Endothelial cell of umbilical vein (primary cell): ENCODE results near the gene LAD1. TPM values are rescaled to one million over a fixed set of nuclear protein-coding genes. Genes with fewer than 3 reads are reported as not detected.

Experiments used
- BruUV-seq: library from RNA; stranded (reverse); fragments of 400-500 nt; replicated peaks from 2 replicates; lab custom pipeline; 2021; lab: Mats Ljungman, UMichigan
- CTCF ChIA-PET: fragments of 300-600, 350-600 bp; sonication (Branson Sonifier 250); formaldehyde crosslinking; loops from one replicate; lab custom pipeline; 2021; ENCODE audit warnings: antibody characterized with exemption, inconsistent platforms; lab: Charles Lee
- POLR2A ChIA-PET: fragments of 300-600, 350-600 bp; sonication (Branson Sonifier 250); formaldehyde crosslinking; loops from one replicate; lab custom pipeline; 2021; ENCODE audit warnings: antibody characterized with exemption, inconsistent platforms; lab: Charles Lee
- DNase-seq: peaks from one replicate; pipeline ENCODE4 v3.0.0-alpha.2; 2011; ENCODE audit warnings: low read depth, low spot score
- FAIRE-seq: peaks from 2 replicates; lab custom pipeline; 2011; peaks lifted over from hg19 to GRCh38; lab: Jason Lieb, UNC
- H2AFZ ChIP-seq: 2 replicates; pipeline ENCODE4 v1.6.0; 2012; ENCODE audit warnings: low read depth, low read length, control low read depth, inconsistent platforms
- H3K27ac ChIP-seq: 2 replicates; pipeline ENCODE4 v1.5.1; 2011; ENCODE audit warnings: low read depth, mild to moderate bottlenecking, control low read depth, low read length, moderate library complexity; ENCODE audit not compliant: insufficient read depth
- H3K27me3 ChIP-seq, 2 experiments: 2 replicates each; pipeline versions ENCODE4 v1.6.0 to v1.6.1; 2011; ENCODE audit warnings: low read length in 2 of 2, mixed read lengths in 1 of 2; ENCODE audit not compliant: control insufficient read depth in 2 of 2, insufficient read depth in 2 of 2
- H3K36me3 ChIP-seq, 2 experiments: 2 replicates in 1 of 2; 3 replicates in 1 of 2; pipeline ENCODE4 v1.5.1; 2011; ENCODE audit warnings: low read length in 2 of 2, mild to moderate bottlenecking in 1 of 2, moderate library complexity in 1 of 2; ENCODE audit not compliant: control insufficient read depth in 2 of 2, insufficient read depth in 2 of 2; ENCODE audit errors: extremely low read depth in 1 of 2
- H3K4me1 ChIP-seq: 3 replicates; pipeline ENCODE4 v1.5.1; 2011; ENCODE audit warnings: mild to moderate bottlenecking, low read length; ENCODE audit not compliant: control insufficient read depth, insufficient read depth; ENCODE audit errors: extremely low read depth
- H3K4me2 ChIP-seq: 2 replicates; pipeline ENCODE4 v1.6.1; 2011; ENCODE audit warnings: low read length, control low read depth, mixed read lengths; ENCODE audit not compliant: insufficient read depth
- H3K4me3 ChIP-seq, 3 experiments: fragments of 200-600 bp in 1 of 3; sonication (generic), shearing (Covaris generic) in 1 of 3; replicated peaks in 1 of 3; 2 replicates each; pipeline ENCODE4 v1.5.1; 2011 to 2016; ENCODE audit warnings: control low read depth in 3 of 3, low read length in 3 of 3, mild to moderate bottlenecking in 2 of 3, inconsistent platforms in 1 of 3, low read depth in 1 of 3, moderate library complexity in 1 of 3; ENCODE audit not compliant: insufficient read depth in 1 of 3
- H3K79me2 ChIP-seq: 2 replicates; pipeline ENCODE4 v1.6.0; 2012; ENCODE audit warnings: low read length, inconsistent platforms; ENCODE audit not compliant: control insufficient read depth, insufficient read depth
- H3K9ac ChIP-seq: replicated peaks from 2 replicates; pipeline ENCODE3; 2011; ENCODE audit warnings: low read length, control low read depth; ENCODE audit not compliant: insufficient read depth; ENCODE audit errors: extremely low read depth
- H3K9me1 ChIP-seq: replicated peaks from 3 replicates; pipeline ENCODE4 v1.6.0; 2011; ENCODE audit warnings: mild to moderate bottlenecking, low read length; ENCODE audit not compliant: control insufficient read depth, insufficient read depth; ENCODE audit errors: extremely low read depth
- H3K9me3 ChIP-seq: replicated peaks from 2 replicates; pipeline ENCODE4 v1.5.1; 2012; ENCODE audit warnings: low read length, inconsistent platforms; ENCODE audit not compliant: control insufficient read depth, insufficient read depth
- H4K20me1 ChIP-seq: replicated peaks from 2 replicates; pipeline ENCODE3; 2011; ENCODE audit warnings: mild to moderate bottlenecking, low read length; ENCODE audit not compliant: control insufficient read depth, insufficient read depth; ENCODE audit errors: extremely low read depth
- GATA2 ChIP-seq: IDR thresholded peaks from 2 replicates; pipeline ENCODE4 v1.7.0; 2011; ENCODE audit warnings: low read depth, mild to moderate bottlenecking, moderate library complexity, mixed read lengths, low read length; ENCODE audit not compliant: insufficient read length, insufficient read depth
- JUN ChIP-seq: IDR thresholded peaks from 2 replicates; pipeline ENCODE4 v1.6.1; 2011; ENCODE audit warnings: borderline replicate concordance, low read depth; ENCODE audit not compliant: insufficient read length, insufficient read depth
- MYC ChIP-seq: IDR thresholded peaks from one replicate; pipeline ENCODE4 v1.6.1; 2011; ENCODE audit warnings: mild to moderate bottlenecking, low read depth, low read length
- POLR2A ChIP-seq: IDR thresholded peaks from 2 replicates; pipeline ENCODE4 v1.6.1; 2012; ENCODE audit warnings: low read depth, mild to moderate bottlenecking, control low read depth, low read length
- POLR2AphosphoS5 ChIP-seq: IDR thresholded peaks from 2 replicates; pipeline ENCODE4 v1.6.1; 2012; ENCODE audit warnings: low read depth, mild to moderate bottlenecking, control low read depth, low read length, moderate library complexity; ENCODE audit not compliant: insufficient read depth
- dilution Hi-C: fragments of 300-500 bp; cut with MboI; formaldehyde crosslinking; loops from one replicate; pipeline ENCODE4 v1.15.0; 2019; ENCODE audit warnings: low sequenced_read_pairs; ENCODE audit not compliant: extremely low pct_ligation_motif_present
- intact Hi-C: fragments of 100-400 bp; cut with micrococcal nuclease; formaldehyde crosslinking; loops from one replicate; pipeline ENCODE4 v1.10.0; 2022
- polyA plus RNA-seq, 4 experiments: library from polyadenylated mRNA; depleted of rRNA in 3 of 4; stranded (reverse) in 3 of 4; unstranded in 1 of 4; fragments of >200 nt; gene quantifications; 2 replicates each; pipeline versions ENCODE4 v1.2.1 to v1.2.3, GENCODE V29; 2011 to 2012; ENCODE audit warnings: missing spikeins in 1 of 4
- total RNA-seq: library from RNA; stranded (reverse); gene quantifications from 2 replicates; pipeline ENCODE4 v1.2.3, GENCODE V29; 2021
- TF ChIP-seq, protein P1 (sequence below), 2 donors: IDR thresholded peaks; 1 replicate in 1 of 2; 2 replicates in 1 of 2; pipeline ENCODE4 v1.5.1; 2011; ENCODE audit warnings: low read length in 2 of 2, mild to moderate bottlenecking in 2 of 2, moderate library complexity in 2 of 2, control low read depth in 1 of 2, inconsistent platforms in 1 of 2, low read depth in 1 of 2; ENCODE audit not compliant: insufficient read depth in 1 of 2; ENCODE audit errors: extremely low read depth in 1 of 2

The LAD1 gene
- total and polyA plus RNA-seq, 2 donors (not counting 3 experiments of a cell fraction or from before 2014, with no cell fraction given) = not detected

DNA sequence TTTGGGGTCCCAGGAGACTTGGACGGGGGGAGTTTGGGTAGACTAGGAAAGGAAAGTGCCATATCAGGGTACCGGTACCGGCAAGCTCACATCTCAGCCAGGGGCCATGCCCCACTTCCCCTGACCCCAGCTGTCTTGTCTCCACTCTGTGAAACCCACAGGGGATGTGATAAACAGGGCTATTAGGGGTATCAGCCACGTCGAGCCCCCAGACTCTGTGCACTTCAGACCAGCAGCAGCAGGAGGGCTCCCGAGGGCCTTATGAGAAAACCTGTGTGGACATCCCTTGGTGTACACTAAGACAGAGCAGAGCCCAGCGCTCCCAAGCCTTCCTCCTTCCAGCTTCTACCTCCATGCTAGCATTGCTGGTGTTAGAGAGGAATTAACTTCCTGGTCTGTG lies 68.0 kb downstream of the LAD1 start:
- H3K27me3 ChIP-seq = peaks cover 0 to 5% of the 10 kb centered on the region in 2 experiments
- no peaks in the 10 kb centered on the region for H4K20me1 ChIP-seq
- TF ChIP-seq JUN (no peak), MYC (no peak), POLR2A (no peak), POLR2AphosphoS5 (no peak), GATA2 (no peak)
- TF ChIP-seq, protein P1, sequence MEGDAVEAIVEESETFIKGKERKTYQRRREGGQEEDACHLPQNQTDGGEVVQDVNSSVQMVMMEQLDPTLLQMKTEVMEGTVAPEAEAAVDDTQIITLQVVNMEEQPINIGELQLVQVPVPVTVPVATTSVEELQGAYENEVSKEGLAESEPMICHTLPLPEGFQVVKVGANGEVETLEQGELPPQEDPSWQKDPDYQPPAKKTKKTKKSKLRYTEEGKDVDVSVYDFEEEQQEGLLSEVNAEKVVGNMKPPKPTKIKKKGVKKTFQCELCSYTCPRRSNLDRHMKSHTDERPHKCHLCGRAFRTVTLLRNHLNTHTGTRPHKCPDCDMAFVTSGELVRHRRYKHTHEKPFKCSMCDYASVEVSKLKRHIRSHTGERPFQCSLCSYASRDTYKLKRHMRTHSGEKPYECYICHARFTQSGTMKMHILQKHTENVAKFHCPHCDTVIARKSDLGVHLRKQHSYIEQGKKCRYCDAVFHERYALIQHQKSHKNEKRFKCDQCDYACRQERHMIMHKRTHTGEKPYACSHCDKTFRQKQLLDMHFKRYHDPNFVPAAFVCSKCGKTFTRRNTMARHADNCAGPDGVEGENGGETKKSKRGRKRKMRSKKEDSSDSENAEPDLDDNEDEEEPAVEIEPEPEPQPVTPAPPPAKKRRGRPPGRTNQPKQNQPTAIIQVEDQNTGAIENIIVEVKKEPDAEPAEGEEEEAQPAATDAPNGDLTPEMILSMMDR (IDR thresholded peaks at IDR 0.05; ENCODE audit: extremely low read depth in 1 of 2, insufficient read depth in 1 of 2, low read depth in 1 of 2, low read length in 2 of 2) = no peak
- H3K27ac ChIP-seq = no peak overlapping the region
- FAIRE-seq (no peak), DNase-seq (no peak)
- intact Hi-C loops (no loop called here), dilution Hi-C loops (no loop called here)
- H3K79me2 ChIP-seq = no peaks in the 10 kb centered on the region
- no peaks in the 10 kb centered on the region for H3K9me1 ChIP-seq
- CTCF ChIA-PET = interaction anchor here (2.4 kb wide), 1 partner anchor 17 kb away, joined by 7 read pairs; no protein-coding TSS in a partner anchor
- no peaks in the 10 kb centered on the region for H3K4me1 ChIP-seq
- H3K4me3 ChIP-seq = no peak overlapping the region
- no peak overlapping the region for H3K4me2 ChIP-seq
- no peaks in the 10 kb centered on the region for H3K36me3 ChIP-seq
- H3K9me3 ChIP-seq = no peaks in the 10 kb centered on the region
- no peak overlapping the region for H3K9ac ChIP-seq
- POLR2A ChIA-PET = no interaction called here
- no peak overlapping the region for H2AFZ ChIP-seq
- no TSS peak for BruUV-seq

Other genes starting within 250 kb of the LAD1 start
- 39.3 and 44.6 TPM in 2 replicates for gene TMEM9, start 244.8 kb downstream of the LAD1 start, total RNA-seq
- gene TMEM9, start 244.8 kb downstream of the LAD1 start, polyA plus RNA-seq = 96.1 and 103 TPM in 2 replicates
- gene IGFN1, start 208.5 kb downstream of the LAD1 start, total RNA-seq = not detected in 2 replicates
- not detected in 2 replicates for gene IGFN1, start 208.5 kb downstream of the LAD1 start, polyA plus RNA-seq
- gene PKP1, start 115.8 kb downstream of the LAD1 start, total RNA-seq = not detected in 2 replicates
- gene PKP1, start 115.8 kb downstream of the LAD1 start, polyA plus RNA-seq = 0.01 TPM in 1 of 2 replicates, not detected in the other
- gene TNNT2, start 21.6 kb downstream of the LAD1 start, total RNA-seq = not detected in 2 replicates
- gene TNNT2, start 21.6 kb downstream of the LAD1 start, polyA plus RNA-seq = not detected in 2 replicates
- not detected in 2 replicates for gene TNNI1, start 22.4 kb upstream of the LAD1 start, total RNA-seq
- not detected in 2 replicates for gene TNNI1, start 22.4 kb upstream of the LAD1 start, polyA plus RNA-seq
- gene PHLDA3, start 69.9 kb upstream of the LAD1 start, total RNA-seq = 29.5 and 35.6 TPM in 2 replicates
- gene PHLDA3, start 69.9 kb upstream of the LAD1 start, polyA plus RNA-seq = 21.4 and 24.4 TPM in 2 replicates
- gene CSRP1, start 107.8 kb upstream of the LAD1 start, total RNA-seq = 332 and 393 TPM in 2 replicates
- 510 and 560 TPM in 2 replicates for gene CSRP1, start 107.8 kb upstream of the LAD1 start, polyA plus RNA-seq
- 136 and 138 TPM in 2 replicates for gene NAV1, start 139.8 kb upstream of the LAD1 start, total RNA-seq
- 16.3 and 19.9 TPM in 2 replicates for gene NAV1, start 139.8 kb upstream of the LAD1 start, polyA plus RNA-seq